ENCODE data around the gene NCAPG2.

DNA sequence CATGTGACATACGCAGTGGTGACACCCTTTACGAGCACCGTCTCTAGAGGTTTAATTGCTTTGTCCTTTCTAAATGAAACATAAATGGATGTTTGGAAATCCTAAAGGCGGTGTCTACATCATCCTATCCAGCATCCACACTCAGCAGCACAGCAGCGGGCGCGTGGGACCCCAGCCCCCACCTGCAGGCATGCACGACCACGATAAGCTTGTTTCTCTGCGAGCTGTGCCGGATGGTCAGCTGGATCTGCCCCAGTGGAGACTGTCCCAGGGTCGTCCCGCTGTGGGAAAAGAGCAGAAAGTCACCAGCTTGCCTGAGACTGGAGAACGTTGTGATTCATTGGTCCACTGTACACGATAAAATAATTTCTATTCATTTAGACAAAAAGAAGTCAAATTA, 34.2 kb upstream of the NCAPG2 start:
- TF ChIP-seq EZH2 (IDR thresholded peaks at IDR 0.05; ENCODE audit: insufficient read depth, poor library complexity, severe bottlenecking) (no peak), EZH2phosphoT487 (IDR thresholded peaks at IDR 0.05; ENCODE audit: insufficient read depth, low read depth) (no peak)
